Osteoblast (primary cell): ENCODE results near the gene VMO1. TPM values are rescaled to one million over a fixed set of nuclear protein-coding genes. Genes with fewer than 3 reads are reported as not detected.
A peak's percentile ranks its signal among the peaks of the same experiment; 100 is the strongest.

Experiments used
- DNase-seq: peaks from one replicate; pipeline ENCODE4 v3.0.0; 2011; ENCODE audit warnings: low spot score, mixed read lengths; ENCODE audit not compliant: insufficient read length; ENCODE audit errors: missing footprints
- H2AFZ ChIP-seq: 2 replicates; pipeline ENCODE4 v1.6.0; 2011; ENCODE audit warnings: mild to moderate bottlenecking, low read length
- H3K27ac ChIP-seq: 2 replicates; pipeline ENCODE4 v1.5.1; 2011; ENCODE audit warnings: mild to moderate bottlenecking, low read depth, low read length, moderate library complexity
- H3K27me3 ChIP-seq: 2 replicates; pipeline ENCODE4 v1.6.0; 2012; ENCODE audit warnings: mild to moderate bottlenecking, control low read depth, inconsistent platforms, low read length, moderate library complexity; ENCODE audit not compliant: insufficient read depth
- H3K36me3 ChIP-seq: 2 replicates; pipeline ENCODE4 v1.5.1; 2011; ENCODE audit warnings: mild to moderate bottlenecking, low read length, control low read depth, moderate library complexity; ENCODE audit not compliant: insufficient read depth
- H3K4me1 ChIP-seq: 2 replicates; pipeline ENCODE4 v1.5.1; 2011; ENCODE audit warnings: mild to moderate bottlenecking, low read length, control low read depth, moderate library complexity; ENCODE audit not compliant: insufficient read depth
- H3K4me2 ChIP-seq: 2 replicates; pipeline ENCODE4 v1.6.0; 2011; ENCODE audit warnings: mild to moderate bottlenecking, low read length; ENCODE audit not compliant: insufficient read depth
- H3K4me3 ChIP-seq: fragments of 200-600 bp; sonication (generic); 3 replicates; pipeline ENCODE4 v1.5.1; 2012; ENCODE audit warnings: mild to moderate bottlenecking, low read length, inconsistent platforms; ENCODE audit not compliant: insufficient read depth
- H3K79me2 ChIP-seq: 2 replicates; pipeline ENCODE4 v1.6.0; 2012; ENCODE audit warnings: mild to moderate bottlenecking, low read length, control low read depth, inconsistent platforms; ENCODE audit not compliant: insufficient read depth
- H3K9me3 ChIP-seq: 2 replicates; pipeline ENCODE4 v1.5.1; 2011; ENCODE audit warnings: low read depth, low read length, control low read depth
- H4K20me1 ChIP-seq: 2 replicates; pipeline ENCODE4 v1.6.0; 2012; ENCODE audit warnings: mild to moderate bottlenecking, low read length, control low read depth; ENCODE audit not compliant: insufficient read depth
- total RNA-seq: library from RNA; depleted of rRNA; stranded (reverse); fragments of >200 nt; gene quantifications from 2 replicates; pipeline ENCODE4 v1.2.3, GENCODE V29; 2012
- TF ChIP-seq, protein P1 (sequence below): IDR thresholded peaks from 2 replicates; pipeline ENCODE4 v1.5.1; 2011; ENCODE audit warnings: mild to moderate bottlenecking, low read depth, low read length, moderate library complexity; ENCODE audit errors: extremely low read depth

VMO1 gene
- total RNA-seq, 1 donor: not detected

DNA sequence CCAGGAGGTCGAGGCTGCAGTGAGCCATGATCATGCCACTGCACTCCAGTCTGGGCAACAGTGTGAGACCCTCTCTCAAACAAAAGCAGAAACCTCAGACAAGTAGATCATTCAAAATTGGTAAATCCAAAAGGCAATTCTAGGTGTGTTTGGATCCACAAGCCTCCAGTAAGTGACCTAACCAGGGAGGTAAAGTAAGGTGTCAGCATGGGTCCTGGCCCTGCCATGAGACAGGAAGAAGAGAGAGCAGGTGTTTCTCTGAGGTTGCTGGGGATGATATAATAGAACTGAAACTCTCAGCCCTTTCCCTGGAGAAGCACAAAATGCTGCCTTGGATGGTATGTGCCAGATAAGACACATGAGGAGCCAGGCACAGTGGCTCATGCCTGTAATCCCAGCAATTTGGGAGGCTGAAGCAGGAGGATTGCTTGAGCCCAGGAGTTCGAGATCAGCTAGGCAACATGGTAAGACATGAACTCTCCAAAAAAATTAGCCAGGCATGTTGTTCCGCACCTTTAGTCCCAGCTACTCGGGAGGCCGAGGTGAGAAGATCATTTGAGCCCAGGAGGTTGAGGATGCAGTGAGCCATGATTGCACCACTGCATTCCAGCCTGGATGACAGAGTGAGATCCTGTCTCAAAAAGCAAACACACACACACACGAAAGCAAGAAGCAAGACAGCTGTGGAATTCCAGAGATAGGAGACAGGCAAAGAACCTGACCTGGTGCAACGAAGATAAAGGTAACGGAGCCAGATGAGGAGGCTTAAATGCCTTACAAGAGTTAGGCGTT is 8.0 kb downstream of the VMO1 start:
- Histone ChIP-seq H3K27ac (no peak overlapping the region), H3K36me3 (no peaks in the 10 kb centered on the region), H2AFZ (no peak overlapping the region), H3K4me2 (no peak overlapping the region), H4K20me1 (no peaks in the 10 kb centered on the region), H3K9me3 (no peaks in the 10 kb centered on the region), H3K4me3 (no peak overlapping the region), H3K4me1 (no peaks in the 10 kb centered on the region), H3K27me3 (peaks cover 8% of the 10 kb centered on the region), H3K79me2 (no peaks in the 10 kb centered on the region)
- TF ChIP-seq, protein P1, sequence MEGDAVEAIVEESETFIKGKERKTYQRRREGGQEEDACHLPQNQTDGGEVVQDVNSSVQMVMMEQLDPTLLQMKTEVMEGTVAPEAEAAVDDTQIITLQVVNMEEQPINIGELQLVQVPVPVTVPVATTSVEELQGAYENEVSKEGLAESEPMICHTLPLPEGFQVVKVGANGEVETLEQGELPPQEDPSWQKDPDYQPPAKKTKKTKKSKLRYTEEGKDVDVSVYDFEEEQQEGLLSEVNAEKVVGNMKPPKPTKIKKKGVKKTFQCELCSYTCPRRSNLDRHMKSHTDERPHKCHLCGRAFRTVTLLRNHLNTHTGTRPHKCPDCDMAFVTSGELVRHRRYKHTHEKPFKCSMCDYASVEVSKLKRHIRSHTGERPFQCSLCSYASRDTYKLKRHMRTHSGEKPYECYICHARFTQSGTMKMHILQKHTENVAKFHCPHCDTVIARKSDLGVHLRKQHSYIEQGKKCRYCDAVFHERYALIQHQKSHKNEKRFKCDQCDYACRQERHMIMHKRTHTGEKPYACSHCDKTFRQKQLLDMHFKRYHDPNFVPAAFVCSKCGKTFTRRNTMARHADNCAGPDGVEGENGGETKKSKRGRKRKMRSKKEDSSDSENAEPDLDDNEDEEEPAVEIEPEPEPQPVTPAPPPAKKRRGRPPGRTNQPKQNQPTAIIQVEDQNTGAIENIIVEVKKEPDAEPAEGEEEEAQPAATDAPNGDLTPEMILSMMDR: no peak
- DNase-seq: no peak

DNA sequence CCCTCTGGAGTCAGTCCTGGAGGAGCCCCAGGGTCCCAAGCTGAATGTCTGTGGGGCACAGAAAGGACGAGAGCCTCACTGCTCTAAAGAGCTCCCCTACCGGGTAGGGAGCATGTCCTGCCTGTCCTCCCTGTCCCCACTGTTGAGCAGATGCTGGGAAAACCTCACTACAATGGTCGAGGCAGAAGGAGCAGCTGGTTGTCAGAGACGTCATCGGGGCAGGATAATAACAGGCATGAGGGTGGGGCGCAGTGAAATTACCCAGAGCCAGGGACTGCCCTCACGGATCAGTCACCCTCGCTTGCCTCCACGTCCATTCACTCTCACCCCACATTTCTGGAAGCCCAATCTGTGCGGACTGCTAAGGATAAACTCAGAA is 13.9 kb downstream of the VMO1 start:
- Histone ChIP-seq H3K79me2 (no peaks in the 10 kb centered on the region), H3K27me3 (no peaks in the 10 kb centered on the region), H3K36me3 (no peaks in the 10 kb centered on the region), H4K20me1 (no peaks in the 10 kb centered on the region), H2AFZ (no peak overlapping the region), H3K4me3 (no peak overlapping the region), H3K4me1 (no peaks in the 10 kb centered on the region), H3K9me3 (no peaks in the 10 kb centered on the region), H3K27ac (no peak overlapping the region), H3K4me2 (no peak overlapping the region)
- TF ChIP-seq, protein P1: no peak
- no peak for DNase-seq

DNA sequence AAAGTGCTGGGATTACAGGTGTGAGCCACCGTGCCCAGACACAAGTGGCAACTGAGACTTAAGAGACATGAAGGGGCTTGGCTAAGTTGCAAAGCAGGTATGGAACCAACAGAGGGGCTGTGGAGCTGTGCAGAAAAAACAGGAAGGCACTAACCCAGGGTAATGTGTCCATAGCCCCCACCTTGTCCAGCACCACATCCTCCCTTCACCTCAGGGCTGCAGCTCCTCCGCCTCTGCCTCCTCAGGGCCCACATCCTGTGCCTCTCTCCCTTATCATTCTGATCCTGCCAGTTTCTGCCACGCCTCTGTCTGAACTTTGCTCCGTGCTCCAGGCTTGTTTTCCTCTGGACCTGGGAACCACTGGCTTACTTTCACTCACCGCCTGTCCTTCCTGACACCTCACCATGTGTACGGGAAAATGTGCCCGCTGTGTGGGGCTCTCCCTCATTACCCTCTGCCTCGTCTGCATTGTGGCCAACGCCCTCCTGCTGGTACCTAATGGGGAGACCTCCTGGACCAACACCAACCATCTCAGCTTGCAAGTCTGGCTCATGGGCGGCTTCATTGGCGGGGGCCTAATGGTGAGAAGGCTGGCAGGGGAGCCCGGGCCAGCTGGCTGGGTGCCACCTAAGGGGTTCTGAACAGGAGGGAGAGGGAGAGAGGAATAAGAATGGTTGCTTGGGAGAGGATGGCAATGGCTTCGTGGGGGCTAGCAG is 14.5 kb downstream of the VMO1 start, which contains the start of gene TM4SF5:
Gene TM4SF5, plus strand, starts transcription at position 368 of the 716 bp plus-strand sequence. Its CDS starts 37 bp downstream, at position 405.
- Histone ChIP-seq H2AFZ (no peak within 1 kb of the TSS), H3K79me2 (no peaks in the 10 kb centered on the region), H3K4me3 (no peak within 1 kb of the TSS), H3K9me3 (no peaks in the 10 kb centered on the region), H4K20me1 (no peaks in the 10 kb centered on the region), H3K4me1 (peaks cover under 1% of the 10 kb centered on the region), H3K27ac (no peak within 1 kb of the TSS), H3K4me2 (no peak within 1 kb of the TSS), H3K36me3 (no peaks in the 10 kb centered on the region), H3K27me3 (no peaks in the 10 kb centered on the region)
- TF ChIP-seq, protein P1: no peak
- DNase-seq: no peak

DNA sequence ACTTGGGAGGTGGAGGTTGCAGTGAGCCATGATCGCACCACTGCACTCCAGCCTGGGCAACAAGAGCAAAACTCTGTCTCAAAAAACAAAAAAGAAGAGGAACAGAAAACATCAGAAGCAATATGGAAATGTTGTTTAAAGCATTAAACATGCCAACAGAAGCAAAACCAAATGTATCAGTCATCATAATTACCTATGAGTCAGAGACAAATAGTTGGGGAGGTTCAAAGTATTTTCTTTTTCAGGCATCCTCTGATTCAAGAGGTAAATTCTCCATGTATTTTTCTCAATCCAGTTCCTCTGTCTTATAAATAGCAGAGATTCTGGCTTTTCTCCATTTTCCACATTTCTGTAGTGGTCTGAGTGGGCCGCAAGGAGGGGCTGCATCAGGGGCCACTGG is 16.5 kb downstream of the VMO1 start:
- Histone ChIP-seq H3K4me1 (peaks cover 5% of the 10 kb centered on the region), H3K36me3 (no peaks in the 10 kb centered on the region), H3K4me2 (peak overlapping the region; percentile 45), H3K79me2 (no peaks in the 10 kb centered on the region), H3K4me3 (no peak overlapping the region), H3K27me3 (no peaks in the 10 kb centered on the region), H3K27ac (no peak overlapping the region), H4K20me1 (no peaks in the 10 kb centered on the region), H3K9me3 (no peaks in the 10 kb centered on the region), H2AFZ (no peak overlapping the region)
- TF ChIP-seq, protein P1: no peak
- peak; percentile 85 for DNase-seq
